GM12872 (cell line): ENCODE data around the gene NUF2.

Experiments
- TF ChIP-seq, protein P1 (sequence below): IDR thresholded peaks from 3 replicates; pipeline ENCODE4 v1.5.1; 2011; ENCODE audit warnings: low read depth, mild to moderate bottlenecking, low read length, moderate library complexity; ENCODE audit not compliant: insufficient read depth

The NUF2 gene

GRCh38 chr1:163296504-163297263 lies 25.1 kb upstream of the NUF2 start:
- TF ChIP-seq, protein P1, sequence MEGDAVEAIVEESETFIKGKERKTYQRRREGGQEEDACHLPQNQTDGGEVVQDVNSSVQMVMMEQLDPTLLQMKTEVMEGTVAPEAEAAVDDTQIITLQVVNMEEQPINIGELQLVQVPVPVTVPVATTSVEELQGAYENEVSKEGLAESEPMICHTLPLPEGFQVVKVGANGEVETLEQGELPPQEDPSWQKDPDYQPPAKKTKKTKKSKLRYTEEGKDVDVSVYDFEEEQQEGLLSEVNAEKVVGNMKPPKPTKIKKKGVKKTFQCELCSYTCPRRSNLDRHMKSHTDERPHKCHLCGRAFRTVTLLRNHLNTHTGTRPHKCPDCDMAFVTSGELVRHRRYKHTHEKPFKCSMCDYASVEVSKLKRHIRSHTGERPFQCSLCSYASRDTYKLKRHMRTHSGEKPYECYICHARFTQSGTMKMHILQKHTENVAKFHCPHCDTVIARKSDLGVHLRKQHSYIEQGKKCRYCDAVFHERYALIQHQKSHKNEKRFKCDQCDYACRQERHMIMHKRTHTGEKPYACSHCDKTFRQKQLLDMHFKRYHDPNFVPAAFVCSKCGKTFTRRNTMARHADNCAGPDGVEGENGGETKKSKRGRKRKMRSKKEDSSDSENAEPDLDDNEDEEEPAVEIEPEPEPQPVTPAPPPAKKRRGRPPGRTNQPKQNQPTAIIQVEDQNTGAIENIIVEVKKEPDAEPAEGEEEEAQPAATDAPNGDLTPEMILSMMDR = no peak

GRCh38 chr1:163298365-163298764 lies 23.4 kb upstream of the NUF2 start:
- TF ChIP-seq, protein P1 = no peak

GRCh38 chr1:163300568-163300967 lies 21.2 kb upstream of the NUF2 start:
- TF ChIP-seq, protein P1 = no peak

DNA sequence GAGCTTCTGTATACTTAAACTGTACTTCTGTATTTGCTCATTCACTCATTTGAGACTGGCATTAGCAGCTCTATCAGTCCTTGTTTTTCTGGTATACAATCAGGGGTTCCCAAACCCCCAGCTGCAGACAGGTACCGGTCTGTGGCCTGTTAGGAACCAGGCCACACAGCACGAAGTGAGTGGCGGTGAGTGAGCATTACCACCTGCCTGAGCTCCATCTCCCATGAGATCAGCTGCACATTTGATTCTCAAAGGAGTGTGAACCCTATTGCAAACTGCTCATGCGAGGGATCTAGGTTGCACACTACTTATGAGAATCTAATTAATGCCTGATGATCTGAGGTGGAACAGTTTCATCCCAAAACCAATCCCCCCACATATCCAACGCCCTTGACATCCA lies 18.2 kb upstream of the NUF2 start:
- TF ChIP-seq, protein P1 = no peak

- TF ChIP-seq, protein P1 = no peak
These were observed 16.3 kb upstream of the NUF2 start for GRCh38 chr1:163305441-163305840.

DNA sequence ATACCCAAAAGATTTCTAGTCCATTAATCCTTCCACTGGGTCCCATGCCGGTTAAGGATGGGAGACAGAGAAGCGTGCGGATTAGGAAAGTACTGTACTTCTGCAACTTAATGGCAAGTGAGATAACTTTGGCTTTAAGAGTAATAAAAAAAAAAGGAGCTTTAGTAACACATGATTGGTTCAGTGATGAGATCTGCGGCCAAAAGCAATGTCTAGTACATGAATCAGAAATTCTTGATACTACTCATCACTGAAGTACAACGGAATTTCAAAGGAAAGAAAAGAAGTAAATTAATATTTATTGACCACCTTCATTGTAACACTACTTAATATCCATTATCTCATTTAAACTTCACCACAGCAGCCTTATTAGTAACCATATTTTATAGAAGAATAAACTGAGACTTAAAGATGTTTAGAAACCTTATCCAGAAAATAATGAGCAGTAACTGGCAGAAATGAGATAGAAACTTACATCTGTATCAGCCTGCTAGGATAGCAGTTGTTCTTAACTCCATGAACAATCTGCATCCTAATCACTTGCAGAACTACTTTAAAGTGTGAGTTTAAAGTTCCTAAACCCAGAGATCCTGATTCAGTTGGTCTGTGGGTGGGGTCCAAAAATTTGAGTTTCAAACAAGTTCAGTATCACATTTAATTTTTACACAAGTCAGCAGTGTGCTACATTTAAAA lies 14.1 kb upstream of the NUF2 start:
- TF ChIP-seq, protein P1 = no peak

DNA sequence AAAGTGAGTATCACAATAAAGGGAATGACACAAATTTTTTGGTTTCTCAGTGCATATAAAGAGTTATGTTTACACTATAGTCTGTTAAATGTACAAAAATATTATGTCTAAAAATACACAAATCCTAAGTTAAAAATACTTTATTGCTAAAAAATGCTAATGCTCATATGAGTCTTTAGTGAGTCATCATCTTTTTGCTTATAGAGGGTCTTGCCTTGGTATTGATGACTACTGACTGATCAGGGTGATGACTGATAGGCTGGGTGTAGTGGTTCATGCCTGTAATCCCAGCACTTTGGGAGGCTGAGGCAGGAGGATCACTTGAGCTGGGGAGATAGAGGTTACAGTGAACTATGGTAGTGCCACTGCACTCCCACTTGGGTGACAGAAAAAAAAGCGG lies 12.9 kb upstream of the NUF2 start:
- TF ChIP-seq, protein P1 = no peak
